GM04504 (cell line): ENCODE data around the gene EVA1A.

Experiments used
- DNase-seq: peaks from one replicate; pipeline ENCODE4 v3.0.0-alpha.2; 2012; ENCODE audit warnings: low read depth

The EVA1A gene

DNA sequence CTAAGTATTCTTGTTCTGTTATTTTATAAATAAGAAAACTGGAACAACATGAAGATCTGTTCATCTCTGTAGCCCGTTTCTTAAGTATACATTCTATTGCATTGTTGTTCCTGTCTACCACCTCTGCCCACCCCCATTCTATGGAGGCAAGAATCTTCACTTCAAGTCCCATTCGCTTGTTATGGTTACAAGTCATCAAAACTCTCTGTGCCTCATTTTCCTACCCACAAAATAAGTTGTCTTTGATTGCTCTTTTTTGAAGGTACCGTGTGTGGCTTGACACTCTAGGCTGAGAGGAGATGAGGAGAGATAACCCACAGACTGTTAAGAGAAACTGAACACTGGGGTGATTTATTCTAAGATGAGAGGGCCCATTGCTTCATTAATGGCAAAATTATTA, 2.9 kb upstream of the EVA1A start:
- DNase-seq, result no peak

- no peak for DNase-seq
Measured at GRCh38 chr2:75562513-75562864, 1.8 kb upstream of the EVA1A start.

- DNase-seq, result no peak
Measured at GRCh38 chr2:75561566-75562512, 1.1 kb upstream of the EVA1A start.

DNA sequence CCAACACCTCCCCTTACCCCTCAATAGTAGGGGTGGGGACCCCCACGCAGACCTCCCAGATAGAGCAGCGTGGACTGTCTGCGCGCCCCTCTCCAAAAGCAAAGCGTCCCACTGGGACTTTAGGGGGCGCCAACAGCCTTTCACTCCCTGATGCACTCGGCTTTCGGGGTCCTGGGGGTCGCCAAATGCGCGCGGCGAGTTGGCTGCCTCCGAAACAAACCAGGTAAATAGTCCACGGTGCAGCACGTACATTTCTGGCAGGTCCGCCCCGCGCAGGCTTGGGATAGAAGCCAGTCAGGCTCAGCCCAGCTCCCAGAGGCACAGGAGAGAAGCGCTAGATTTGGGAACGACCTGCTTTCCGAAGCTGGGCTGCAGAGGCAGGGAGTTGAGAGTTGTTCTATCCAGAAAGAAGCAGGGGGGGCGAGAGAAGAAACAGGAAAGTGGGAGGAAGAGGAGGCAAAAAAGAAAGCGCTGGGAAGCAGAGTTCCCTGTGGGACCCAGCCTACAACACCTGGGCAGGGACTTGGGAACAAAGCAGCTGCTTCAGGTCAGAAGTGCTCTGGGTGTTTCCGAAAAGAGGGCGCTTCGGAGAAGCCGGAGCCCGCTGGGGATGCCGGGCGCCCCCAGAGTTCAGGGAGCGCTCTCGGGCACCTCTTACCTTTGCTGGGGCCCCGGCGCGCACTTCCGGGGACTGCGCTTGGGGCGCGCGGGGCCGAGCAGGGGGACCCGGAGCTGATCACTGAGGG, 544 bp downstream of the EVA1A start:
- no peak for DNase-seq

DNA sequence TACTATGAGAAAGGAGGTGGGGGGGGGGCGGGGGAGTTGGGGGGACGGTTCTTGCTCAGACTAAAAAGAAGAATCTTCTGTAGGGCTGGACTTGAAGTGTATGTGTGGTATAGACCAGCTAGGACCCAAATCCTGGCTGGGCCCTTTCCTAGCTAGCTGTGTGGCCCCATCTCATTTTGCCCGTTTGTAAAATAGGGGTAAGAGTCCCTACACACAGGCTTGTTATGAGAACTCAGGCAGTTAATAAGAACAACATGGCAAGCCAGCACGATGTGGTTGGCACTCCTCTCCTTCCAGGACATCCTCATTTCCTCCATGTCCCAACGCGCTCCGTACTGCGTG, 1.1 kb downstream of the EVA1A start:
- no peak for DNase-seq

DNA sequence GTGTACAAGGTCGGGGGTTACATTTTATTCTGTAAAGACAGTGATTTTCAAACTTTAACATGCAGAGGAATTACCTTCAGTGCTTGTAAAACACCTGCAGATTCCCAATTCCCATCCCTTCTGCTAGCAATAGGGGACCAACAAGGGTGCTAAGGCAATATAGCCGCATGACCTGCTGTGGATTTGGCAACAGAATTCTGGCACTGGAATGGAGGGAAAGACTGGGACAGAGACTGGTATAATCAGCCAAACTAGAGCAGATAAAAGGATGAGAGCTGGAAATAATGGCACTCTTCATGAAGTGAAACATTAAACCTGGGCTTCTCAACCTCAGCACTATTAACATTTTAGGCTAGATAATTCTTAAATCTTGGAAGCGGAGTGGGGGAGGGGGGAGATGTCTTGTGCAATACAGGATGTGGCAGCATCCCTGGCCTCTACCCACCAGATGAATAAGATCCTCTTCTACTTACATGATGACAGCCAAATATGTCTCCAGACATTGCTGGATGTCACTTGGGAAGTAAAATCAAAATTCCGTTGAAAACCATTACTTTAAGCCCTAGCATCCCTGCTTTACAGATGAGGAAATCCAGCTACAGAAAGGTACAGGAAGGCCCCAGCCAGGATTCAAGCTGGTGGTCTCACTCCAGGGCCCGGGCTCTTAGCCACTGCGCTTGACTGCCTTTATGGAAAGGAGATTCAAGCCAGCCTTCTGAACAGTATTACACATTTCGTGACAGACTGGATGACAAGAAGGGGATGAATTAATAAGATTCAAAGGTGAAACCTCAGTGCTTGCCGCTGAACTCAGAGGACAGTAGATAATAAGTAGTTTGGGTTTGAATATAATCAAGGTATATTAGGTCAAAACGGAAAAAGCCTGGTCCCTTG, 1.7 kb downstream of the EVA1A start:
- no peak for DNase-seq

GRCh38 chr2:75558136-75558535, 2.6 kb downstream of the EVA1A start:
- DNase-seq, result no peak

DNA sequence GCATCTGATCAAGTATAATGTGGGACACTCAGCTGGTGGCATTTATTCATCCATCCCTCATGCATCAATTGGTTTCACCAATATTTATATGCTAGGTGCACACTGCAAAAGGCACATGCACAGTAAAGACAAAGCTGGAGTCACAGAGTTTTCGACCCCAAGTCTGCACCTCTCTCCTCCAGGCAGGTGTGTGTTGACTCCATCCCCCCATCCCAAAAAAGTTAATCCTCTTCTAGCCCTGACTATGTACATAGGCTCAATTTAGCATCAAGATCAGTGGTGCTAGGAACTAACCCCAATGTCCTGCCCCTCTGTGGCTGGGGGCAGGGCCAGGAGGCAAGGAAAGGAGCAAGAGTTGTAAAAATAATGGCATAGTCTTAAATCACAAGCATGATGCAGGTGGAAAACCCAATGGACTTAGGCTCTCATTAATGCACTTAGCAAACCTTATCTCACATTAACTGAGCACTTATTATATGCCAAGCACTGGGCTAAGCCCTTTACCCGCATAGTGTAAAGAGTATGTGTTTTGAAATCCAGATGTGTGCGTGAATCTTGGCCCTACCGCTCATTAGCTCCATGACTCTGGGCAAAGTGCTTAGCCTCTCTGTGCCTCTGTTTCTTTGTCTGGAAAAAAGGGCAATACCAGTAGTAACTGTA, 3.1 kb downstream of the EVA1A start:
- no peak for DNase-seq

GRCh38 chr2:75556679-75557366, 3.9 kb downstream of the EVA1A start:
- DNase-seq, result no peak

GRCh38 chr2:75555701-75556100, 5.0 kb downstream of the EVA1A start:
- no peak for DNase-seq

DNA sequence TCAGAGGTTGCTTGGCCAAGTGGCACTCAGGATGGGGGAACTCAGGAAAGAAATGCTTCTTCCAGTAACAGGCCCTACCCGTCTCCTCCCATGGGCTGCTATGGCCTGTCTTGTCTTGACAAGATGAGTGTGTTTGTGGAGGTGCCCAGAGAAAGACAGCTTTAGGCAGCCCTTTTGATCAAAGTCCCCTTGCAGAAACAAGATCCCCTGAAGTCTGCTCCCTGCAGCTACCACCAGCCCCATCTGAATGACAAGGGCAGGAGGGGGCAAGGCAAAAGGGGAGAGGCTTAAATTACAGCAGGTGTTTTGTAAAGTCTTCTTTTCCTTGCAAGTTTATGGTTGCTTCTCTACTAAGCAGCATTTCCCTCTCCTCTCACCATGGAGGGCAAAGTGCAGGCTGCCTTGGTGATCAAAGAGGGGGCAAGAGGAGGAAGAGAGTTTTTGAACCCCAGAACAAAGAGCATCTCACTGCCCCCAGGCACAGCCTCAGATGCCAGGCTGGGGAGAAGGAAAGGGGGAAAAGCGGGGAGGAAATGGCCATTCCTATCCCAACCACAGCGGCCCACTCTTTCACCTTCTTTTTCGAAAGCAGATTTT, 6.7 kb downstream of the EVA1A start:
- no peak for DNase-seq

DNA sequence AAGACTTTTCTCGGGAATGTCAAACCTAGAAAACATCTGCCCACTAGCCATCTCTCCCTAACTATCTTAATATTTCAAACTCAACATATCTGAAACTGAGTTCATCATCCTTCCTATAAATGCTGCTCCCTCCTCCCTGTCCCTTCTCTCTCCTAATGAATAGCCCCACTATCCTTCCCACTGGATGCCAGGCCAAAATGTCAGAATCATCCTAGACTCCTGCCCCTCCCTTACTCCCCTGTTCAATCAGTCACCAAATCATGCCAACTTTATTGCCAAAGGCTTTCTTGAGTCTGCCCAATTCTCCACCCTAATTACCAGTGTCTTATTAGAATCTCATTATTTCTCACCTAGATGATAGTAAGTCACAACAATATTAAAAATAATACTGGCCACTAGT, 8.5 kb downstream of the EVA1A start:
- DNase-seq, result no peak

GRCh38 chr2:75551434-75551833, 9.3 kb downstream of the EVA1A start:
- DNase-seq, result no peak

GRCh38 chr2:75549401-75550253, 11.1 kb downstream of the EVA1A start:
- DNase-seq, result no peak

DNA sequence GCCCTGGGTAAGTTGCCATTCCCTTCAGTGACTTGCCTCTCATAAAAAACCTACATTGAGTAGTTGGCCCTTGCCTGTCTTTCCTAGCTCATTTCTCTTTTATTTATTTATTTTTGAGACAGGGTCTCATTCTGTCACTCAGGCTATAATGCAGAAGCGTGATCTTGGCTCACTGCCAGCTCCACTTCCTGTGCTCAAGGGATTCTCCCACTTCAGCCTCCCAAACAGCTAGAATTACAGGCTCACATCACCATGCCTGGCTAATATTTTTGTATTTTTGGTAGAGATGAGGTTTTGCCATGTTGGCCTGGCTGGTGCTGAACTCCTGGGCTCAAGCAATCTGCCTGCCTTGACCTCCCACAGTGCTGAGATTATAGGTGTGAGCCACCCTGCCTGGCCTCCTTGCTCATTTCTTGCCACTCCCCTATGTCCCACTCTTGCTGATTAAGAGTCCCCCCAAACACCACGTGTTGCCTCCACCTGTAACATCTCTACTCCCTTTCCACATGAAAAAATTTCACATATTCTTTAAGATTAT, 12.6 kb downstream of the EVA1A start:
- no peak for DNase-seq

DNA sequence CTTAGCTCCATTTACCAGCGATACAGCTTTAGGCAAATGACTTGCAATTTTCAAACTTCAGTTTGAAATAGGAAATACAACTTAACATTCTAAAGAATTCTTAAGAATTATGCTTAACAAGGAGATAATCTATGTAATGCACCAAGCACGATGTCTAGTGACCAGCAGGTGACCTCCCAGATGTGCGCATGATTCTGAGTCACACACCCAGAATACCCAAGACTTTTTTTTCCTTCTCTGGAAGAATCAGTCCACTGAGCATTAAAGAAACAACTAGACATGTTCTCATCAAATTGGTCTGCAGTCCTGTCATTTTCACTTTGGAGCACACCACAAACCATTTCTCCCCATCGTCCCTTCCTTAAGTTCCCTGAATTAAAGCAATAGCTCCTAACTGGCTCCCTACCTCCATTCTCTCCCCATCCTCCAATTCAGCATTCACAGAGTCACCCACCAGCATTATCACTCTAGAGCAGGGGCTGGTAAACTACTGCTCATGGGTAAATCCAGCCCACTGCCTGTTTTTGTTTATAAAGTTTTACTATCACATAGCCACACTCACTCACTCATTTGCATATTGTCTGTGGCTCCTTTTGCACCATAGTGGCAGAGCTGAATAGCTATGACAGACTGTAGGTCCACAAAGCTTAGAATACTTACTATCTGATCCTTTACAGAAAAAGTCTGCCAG, 13.2 kb downstream of the EVA1A start:
- DNase-seq, result no peak

DNA sequence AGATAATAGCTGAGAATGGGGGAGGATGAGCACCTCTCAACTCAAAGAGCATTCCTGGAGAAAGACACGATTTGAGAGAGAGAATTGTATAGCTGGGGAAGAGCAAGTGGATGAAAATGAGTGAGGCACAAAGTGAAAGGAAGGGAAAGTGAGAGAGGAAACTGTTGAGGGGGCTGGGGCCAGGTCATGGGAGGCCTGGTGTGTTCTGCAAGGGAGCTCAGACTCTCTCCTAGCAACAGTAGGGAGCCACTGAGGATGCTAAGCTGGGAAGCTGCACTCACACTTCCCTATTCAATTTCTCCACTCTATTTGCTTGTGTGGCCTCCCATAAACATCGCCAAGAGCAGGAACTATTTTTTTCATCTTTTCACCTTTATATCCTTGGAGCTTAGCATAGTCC, 14.8 kb downstream of the EVA1A start:
- DNase-seq, result no peak

DNA sequence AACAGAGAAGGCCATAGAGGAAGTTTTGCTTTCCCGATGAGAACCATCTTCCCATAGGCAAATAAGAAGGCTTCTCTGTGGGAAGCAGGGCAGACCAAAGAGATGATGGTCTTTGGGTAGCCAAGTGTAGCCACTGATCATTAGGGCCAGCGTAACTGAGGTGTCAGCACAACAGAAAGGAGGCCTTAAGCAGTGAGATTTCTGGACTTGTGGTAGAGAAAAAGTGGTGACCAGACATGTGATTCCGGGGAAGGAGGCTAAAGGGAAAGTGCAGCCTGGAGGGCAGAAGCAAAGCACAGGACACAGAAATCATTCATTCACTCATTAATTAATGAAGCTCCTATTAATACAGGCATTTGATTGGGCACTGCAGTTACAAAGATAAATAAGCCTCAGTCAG, 15.4 kb downstream of the EVA1A start:
- DNase-seq, result no peak

- DNase-seq, result no peak
Measured at GRCh38 chr2:75543446-75543845, 17.3 kb downstream of the EVA1A start.
